Hepatocyte (in vitro differentiated cells): ENCODE measurements around the gene TEX51. TPM values are rescaled to one million over a fixed set of nuclear protein-coding genes. Genes with fewer than 3 reads are reported as not detected.

Source experiments
- DNase-seq: peaks from one replicate; pipeline ENCODE4 v3.0.0-alpha.2; 2016; ENCODE audit warnings: low spot score
- H2AFZ ChIP-seq: fragments of 200-600 bp; sonication (generic); 2 replicates; pipeline ENCODE4 v1.6.0; 2016; ENCODE audit warnings: antibody characterized with exemption, mild to moderate bottlenecking
- H3K27ac ChIP-seq: fragments of 200-600 bp; sonication (generic); 2 replicates; pipeline ENCODE4 v1.5.1; 2016; ENCODE audit warnings: mild to moderate bottlenecking
- H3K27me3 ChIP-seq: fragments of 200-600 bp; sonication (generic); 2 replicates; pipeline ENCODE4 v1.6.1; 2016
- H3K36me3 ChIP-seq: fragments of 200-600 bp; sonication (generic); replicated peaks from 2 replicates; pipeline ENCODE4 v1.5.1; 2016; ENCODE audit warnings: low read depth; ENCODE audit not compliant: insufficient read depth
- H3K4me1 ChIP-seq: fragments of 200-600 bp; sonication (generic); 2 replicates; pipeline ENCODE4 v1.5.1; 2016; ENCODE audit warnings: mild to moderate bottlenecking, moderate library complexity; ENCODE audit not compliant: insufficient read depth
- H3K4me2 ChIP-seq: fragments of 200-600 bp; sonication (generic); 2 replicates; pipeline ENCODE4 v1.6.0; 2016
- H3K4me3 ChIP-seq: fragments of 200-600 bp; sonication (generic); 2 replicates; pipeline ENCODE4 v1.5.1; 2016; ENCODE audit warnings: mild to moderate bottlenecking
- H3K79me2 ChIP-seq: fragments of 200-600 bp; sonication (generic); 2 replicates; pipeline ENCODE4 v1.6.0; 2017; ENCODE audit warnings: mild to moderate bottlenecking
- H3K9me2 ChIP-seq: fragments of 200-600 bp; sonication (generic); replicated peaks from 2 replicates; pipeline ENCODE4 v1.6.0; 2017; ENCODE audit warnings: mild to moderate bottlenecking; ENCODE audit not compliant: insufficient read depth
- H3K9me3 ChIP-seq: fragments of 200-600 bp; sonication (generic); 2 replicates; pipeline ENCODE4 v1.5.1; 2016; ENCODE audit warnings: low read depth, mild to moderate bottlenecking
- H4K20me1 ChIP-seq: fragments of 200-600 bp; sonication (generic); 2 replicates; pipeline ENCODE4 v1.6.0; 2016; ENCODE audit warnings: mild to moderate bottlenecking; ENCODE audit not compliant: insufficient read depth, poor library complexity, severe bottlenecking
- CTCF ChIP-seq: fragments of 200-600 bp; sonication (generic); IDR thresholded peaks from 2 replicates; pipeline ENCODE4 v1.5.1; 2016; ENCODE audit warnings: antibody characterized with exemption, mild to moderate bottlenecking; ENCODE audit not compliant: poor library complexity
- EZH2 ChIP-seq: fragments of 200-600 bp; sonication (generic); IDR thresholded peaks from 2 replicates; pipeline ENCODE4 v1.6.1; 2016; ENCODE audit warnings: antibody characterized with exemption, mild to moderate bottlenecking, borderline replicate concordance
- EZH2phosphoT487 ChIP-seq: fragments of 200-600 bp; sonication (generic); IDR thresholded peaks from one replicate; pipeline ENCODE4 v1.6.1; 2018; ENCODE audit warnings: antibody characterized with exemption, mild to moderate bottlenecking, low read depth, moderate library complexity; ENCODE audit not compliant: unreplicated experiment, severe bottlenecking
- WGBS: methylation state at CpG from one replicate; pipeline ENCODE4 v1.1.6; 2016; ENCODE audit warnings: low lambda C conversion rate; ENCODE audit errors: missing lambda C conversion rate; 5-methylcytosine and 5-hydroxymethylcytosine counted together
- polyA plus RNA-seq: library from polyadenylated mRNA; unstranded; fragments of >200 nt; fragmentation: Nextera tagmentation; extraction: Ambion mirVana; gene quantifications from 2 replicates; pipeline ENCODE4 v1.2.1, GENCODE V29; 2016
- total RNA-seq: library from RNA; depleted of rRNA; stranded (reverse); fragments of >200 nt; gene quantifications from 2 replicates; pipeline ENCODE4 v1.2.3, GENCODE V29; 2014

Gene TEX51
- total and polyA plus RNA-seq, 2 experiments from 2014 or later: not detected

- H3K4me2 ChIP-seq: no peak overlapping the region
- no peak for DNase-seq
Measured at GRCh38 chr2:126895336-126895735, 3.4 kb upstream of the TEX51 start.

GRCh38 chr2:126896471-126896870 is 2.2 kb upstream of the TEX51 start:
- Histone ChIP-seq H3K9me3 (no peaks in the 10 kb centered on the region), H3K4me1 (no peaks in the 10 kb centered on the region), H4K20me1 (no peaks in the 10 kb centered on the region), H3K4me3 (no peak overlapping the region), H3K36me3 (no peaks in the 10 kb centered on the region), H3K79me2 (no peaks in the 10 kb centered on the region), H3K4me2 (no peak overlapping the region), H3K27ac (no peak overlapping the region), H3K9me2 (no peaks in the 10 kb centered on the region), H2AFZ (no peak overlapping the region), H3K27me3 (no peaks in the 10 kb centered on the region)
- TF ChIP-seq EZH2 (no peak), EZH2phosphoT487 (no peak), CTCF (no peak)
- 86% methylated on average over 4 of the region's 4 CpGs for WGBS
- DNase-seq: no peak

More at GRCh38 chr2:126895336-126895735, 3.4 kb upstream of the TEX51 start:
- Histone ChIP-seq H4K20me1 (no peaks in the 10 kb centered on the region), H3K79me2 (no peaks in the 10 kb centered on the region), H3K36me3 (no peaks in the 10 kb centered on the region), H3K27ac (no peak overlapping the region), H3K9me2 (no peaks in the 10 kb centered on the region), H3K27me3 (no peaks in the 10 kb centered on the region), H3K4me1 (no peaks in the 10 kb centered on the region), H3K4me3 (no peak overlapping the region), H3K9me3 (no peaks in the 10 kb centered on the region), H2AFZ (no peak overlapping the region)
- 61% methylated on average over 4 of the region's 4 CpGs for WGBS
- TF ChIP-seq CTCF (no peak), EZH2 (no peak), EZH2phosphoT487 (no peak)

- 100% methylated on average over 1 of the region's 4 CpGs for WGBS
- Histone ChIP-seq H3K4me3 (no peak overlapping the region), H2AFZ (no peak overlapping the region), H3K9me2 (no peaks in the 10 kb centered on the region), H3K9me3 (no peaks in the 10 kb centered on the region), H3K4me2 (no peak overlapping the region), H3K79me2 (no peaks in the 10 kb centered on the region), H3K27me3 (no peaks in the 10 kb centered on the region), H3K4me1 (no peaks in the 10 kb centered on the region), H4K20me1 (no peaks in the 10 kb centered on the region), H3K27ac (no peak overlapping the region), H3K36me3 (no peaks in the 10 kb centered on the region)
- no peak for TF ChIP-seq EZH2phosphoT487
- no peak for TF ChIP-seq EZH2
- no peak for TF ChIP-seq CTCF
- no peak for DNase-seq
Measured at GRCh38 chr2:126899616-126900185, 1.0 kb downstream of the TEX51 start.
